GM12878 (cell line): ENCODE data around the gene THOC1. TPM values are rescaled to one million over a fixed set of nuclear protein-coding genes. Genes with fewer than 3 reads are reported as not detected.

Source experiments
- ATAC-seq: fragments of 200-7000 bp; cut with Tn5 transposase; 3 replicates; pipeline ENCODE4 v1.9.1; 2020; ENCODE audit warnings: mild to moderate bottlenecking, moderate library complexity
- BruUV-seq: library from RNA; stranded (reverse); fragments of 400-500 nt; replicated peaks from 2 replicates; lab custom pipeline; 2021; lab: Mats Ljungman, UMichigan
- CTCF ChIA-PET: fragments of 300-600 bp; sonication (Branson Sonifier 250); formaldehyde crosslinking; extraction: SDS; loops from one replicate; lab custom pipeline; 2021; ENCODE audit warnings: inconsistent platforms; lab: Yijun Ruan, JAX
- POLR2A ChIA-PET: fragments of 350-600 bp; formaldehyde crosslinking; extraction: SDS; loops from one replicate; lab custom pipeline; 2021; ENCODE audit warnings: inconsistent platforms; lab: Charles Lee
- RAD21 ChIA-PET: fragments of 300-600 bp; sonication (Branson Sonifier 250); formaldehyde crosslinking; loops from one replicate; lab custom pipeline; 2023; ENCODE audit warnings: antibody characterized with exemption; ENCODE audit not compliant: unreplicated experiment; lab: Charles Lee
- SMC1A ChIA-PET: fragments of 300-600 bp; sonication (Branson Sonifier 250); formaldehyde crosslinking; loops from one replicate; lab custom pipeline; 2023; ENCODE audit not compliant: unreplicated experiment, uncharacterized antibody; lab: Charles Lee
- DNase-seq: peaks from one replicate; pipeline ENCODE4 v3.0.0-alpha.2; 2011; ENCODE audit warnings: low read depth, low spot score
- FAIRE-seq: peaks from 3 replicates; lab custom pipeline; 2011; peaks lifted over from hg19 to GRCh38; lab: Jason Lieb, UNC
- H2AFZ ChIP-seq: 2 replicates; pipeline ENCODE4 v1.6.0; 2011; ENCODE audit warnings: low read depth, low read length, control low read depth; ENCODE audit not compliant: control insufficient read depth
- H3K27ac ChIP-seq: 2 replicates; pipeline ENCODE4 v1.5.1; 2011; ENCODE audit warnings: control low read depth; ENCODE audit not compliant: control insufficient read depth, insufficient read depth
- H3K27me3 ChIP-seq, 2 experiments: replicated peaks in 1 of 2; 2 replicates each; pipeline versions ENCODE4 v1.6.0 to v1.6.1; 2011; ENCODE audit warnings: low read length in 1 of 2; ENCODE audit not compliant: control insufficient read depth in 2 of 2, insufficient read depth in 2 of 2
- H3K36me3 ChIP-seq, 2 experiments: 2 replicates each; pipeline ENCODE4 v1.5.1; 2011; ENCODE audit warnings: low read length in 1 of 2; ENCODE audit not compliant: control insufficient read depth in 2 of 2, insufficient read depth in 2 of 2
- H3K4me1 ChIP-seq: 2 replicates; pipeline ENCODE4 v1.6.1; 2011; ENCODE audit warnings: mild to moderate bottlenecking, low read length, moderate library complexity, mixed read lengths; ENCODE audit not compliant: control insufficient read depth, insufficient read depth
- H3K4me2 ChIP-seq: 2 replicates; pipeline ENCODE4 v1.6.0; 2011; ENCODE audit warnings: control low read depth; ENCODE audit not compliant: control insufficient read depth, insufficient read depth
- H3K4me3 ChIP-seq: fragments of 200-600 bp; sonication (generic); 2 replicates; pipeline ENCODE4 v1.5.1; 2016
- H3K79me2 ChIP-seq: 2 replicates; pipeline ENCODE4 v1.6.0; 2011; ENCODE audit warnings: low read length; ENCODE audit not compliant: control insufficient read depth, insufficient read depth
- H3K9ac ChIP-seq: 2 replicates; pipeline ENCODE4 v1.8.0; 2011; ENCODE audit warnings: low read length, control low read depth, mixed read lengths; ENCODE audit not compliant: control insufficient read depth, insufficient read depth
- H3K9me3 ChIP-seq: replicated peaks from 3 replicates; pipeline ENCODE4 v1.5.1; 2011; ENCODE audit warnings: mild to moderate bottlenecking, low read length; ENCODE audit not compliant: control insufficient read depth, insufficient read depth
- H4K20me1 ChIP-seq: 2 replicates; pipeline ENCODE4 v1.6.0; 2011; ENCODE audit not compliant: control insufficient read depth, insufficient read depth
- BRCA1 ChIP-seq: IDR thresholded peaks from 2 replicates; pipeline ENCODE4 v1.6.1; 2011; ENCODE audit warnings: low read depth, low read length, improper control_type of control experiment
- CREM ChIP-seq: IDR thresholded peaks from 2 replicates; pipeline ENCODE4 v1.6.1; 2014; ENCODE audit warnings: antibody characterized with exemption, low read depth
- DPF2 ChIP-seq: fragments of 450-650 bp; IDR thresholded peaks from 2 replicates; pipeline ENCODE4 v1.6.1; 2017; ENCODE audit warnings: mild to moderate bottlenecking
- ESRRA ChIP-seq: IDR thresholded peaks from 2 replicates; pipeline ENCODE4 v1.6.1; 2012; ENCODE audit warnings: mild to moderate bottlenecking, low read length, improper control_type of control experiment
- FOXK2 ChIP-seq: fragments of 450-650 bp; IDR thresholded peaks from 2 replicates; pipeline ENCODE4 v1.6.1; 2017; ENCODE audit warnings: mild to moderate bottlenecking, moderate library complexity
- KLF5 ChIP-seq: fragments of 450-650 bp; IDR thresholded peaks from 2 replicates; pipeline ENCODE4 v1.6.1; 2014; ENCODE audit warnings: mild to moderate bottlenecking; ENCODE audit not compliant: partially characterized antibody
- RELA ChIP-seq: fragments of 450-650 bp; IDR thresholded peaks from 2 replicates; pipeline ENCODE4 v1.8.0; 2014; ENCODE audit warnings: borderline replicate concordance; ENCODE audit not compliant: partially characterized antibody
- RUNX3 ChIP-seq: IDR thresholded peaks from 2 replicates; pipeline ENCODE4 v1.6.1; 2012; ENCODE audit warnings: low read length, inconsistent platforms
- SMAD1 ChIP-seq: fragments of 450-650 bp; IDR thresholded peaks from 2 replicates; pipeline ENCODE4 v1.6.1; 2018; ENCODE audit warnings: mild to moderate bottlenecking, low read depth; ENCODE audit not compliant: partially characterized antibody
- SMC3 ChIP-seq: IDR thresholded peaks from 2 replicates; pipeline ENCODE4 v1.6.1; 2011; ENCODE audit warnings: low read length, improper control_type of control experiment, borderline replicate concordance
- SRF ChIP-seq, 2 experiments: IDR thresholded peaks; 2 replicates each; pipeline ENCODE4 v1.6.1; 2011; ENCODE audit warnings: low read depth in 2 of 2, low read length in 2 of 2, mild to moderate bottlenecking in 1 of 2, moderate library complexity in 1 of 2
- ZNF207 ChIP-seq: fragments of 450-650 bp; IDR thresholded peaks from 2 replicates; pipeline ENCODE4 v1.6.1; 2014; ENCODE audit warnings: antibody characterized with exemption, mild to moderate bottlenecking, borderline replicate concordance
- ZNF384 ChIP-seq: IDR thresholded peaks from 2 replicates; pipeline ENCODE4 v1.6.1; 2012; ENCODE audit warnings: low read depth, mild to moderate bottlenecking, low read length, improper control_type of control experiment, borderline replicate concordance
- WGBS: methylation state at CpG from one replicate; pipeline ENCODE4 v1.1.6; 2016; ENCODE audit warnings: low lambda C conversion rate; ENCODE audit not compliant: insufficient replicate concordance, insufficient coverage; ENCODE audit errors: missing lambda C conversion rate; 5-methylcytosine and 5-hydroxymethylcytosine counted together
- in situ Hi-C: fragments of 300-500 bp; cut with MboI; formaldehyde crosslinking; loops from 9 replicates; pipeline ENCODE4 v1.14.3; 2018; ENCODE audit warnings: mixed read lengths
- intact Hi-C: fragments of 100-400 bp; cut with micrococcal nuclease; formaldehyde crosslinking; loops from one replicate; pipeline ENCODE4 v1.14.2; 2022; ENCODE audit not compliant: unreplicated experiment
- polyA plus RNA-seq, 11 experiments: library from polyadenylated mRNA; depleted of rRNA in 4 of 11; unstranded in 6 of 11; stranded (reverse) in 5 of 11; fragments of >200 nt; fragmentation: Nextera tagmentation in 4 of 11; fragmentation: Illumina TruSeq in 1 of 11; extraction: Ambion mirVana in 4 of 11; extraction: Trizol in 1 of 11; gene quantifications; 1 replicate in 1 of 11; 2 replicates in 10 of 11; pipeline versions ENCODE4 v1.2.1 to v1.2.3, GENCODE V29; 2011 to 2016; ENCODE audit warnings: inconsistent platforms in 2 of 11, missing spikeins in 2 of 11, low read depth in 1 of 11
- total RNA-seq, 4 experiments: library from RNA; depleted of rRNA in 3 of 4; stranded (reverse); fragments of >200 nt in 3 of 4; fragmentation: Illumina TruSeq in 1 of 4; extraction: Trizol in 1 of 4; gene quantifications; 2 replicates each; pipeline versions ENCODE4 v1.2.1 to v1.2.3, GENCODE V29; 2013 to 2021
- TF ChIP-seq, protein P1 (sequence below): fragments of 450-650 bp; IDR thresholded peaks from 2 replicates; pipeline ENCODE4 v1.6.1; 2017; ENCODE audit warnings: mild to moderate bottlenecking
- TF ChIP-seq, protein P2 (sequence below), 3 experiments: IDR thresholded peaks in 2 of 3; conservative IDR thresholded peaks in 1 of 3; 2 replicates each; pipeline ENCODE4 v1.5.1; 2011; ENCODE audit warnings: low read depth in 3 of 3, low read length in 3 of 3, mild to moderate bottlenecking in 3 of 3, control low read depth in 2 of 3, moderate library complexity in 2 of 3, inconsistent platforms in 1 of 3, mixed read lengths in 1 of 3; ENCODE audit not compliant: control insufficient read depth in 2 of 3, insufficient read depth in 1 of 3; ENCODE audit errors: extremely low read depth in 1 of 3
- TF ChIP-seq, protein P3 (sequence below): fragments of 450-650 bp; IDR thresholded peaks from 2 replicates; pipeline ENCODE4 v1.6.1; 2018; ENCODE audit warnings: mild to moderate bottlenecking, low read depth, moderate library complexity; ENCODE audit not compliant: partially characterized antibody
- TF ChIP-seq, protein P4 (sequence below): fragments of 450-650 bp; IDR thresholded peaks from 2 replicates; pipeline ENCODE4 v1.6.1; 2014; ENCODE audit warnings: mild to moderate bottlenecking

The THOC1 gene
- total and polyA plus RNA-seq, 10 of the 15 experiments (the other 5 are each of a cell fraction or from before 2014, with no cell fraction given) = 32.8 to 99.8 (median 49.0) TPM

DNA sequence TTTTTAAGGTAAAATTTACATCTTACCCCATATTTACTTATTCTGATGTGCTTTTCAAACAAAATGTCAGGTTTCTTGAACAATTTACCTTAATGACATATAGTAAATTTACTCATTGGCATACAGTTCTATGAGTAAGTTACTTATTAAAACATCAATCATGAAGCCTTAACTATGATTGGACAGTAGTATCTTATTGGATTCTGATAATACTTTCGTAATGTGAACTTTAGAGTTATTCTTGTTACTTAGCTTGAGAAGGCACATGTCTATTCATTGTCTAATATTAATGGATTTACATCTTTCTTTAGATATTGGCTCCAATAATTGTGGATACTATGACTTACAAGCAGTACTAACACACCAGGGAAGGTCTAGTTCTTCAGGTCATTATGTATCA, 57.8 kb downstream of the THOC1 start:
- H3K4me1 ChIP-seq = no peaks in the 10 kb centered on the region
- ChIA-PET SMC1A (no interaction called here), CTCF (no interaction called here), RAD21 (no interaction called here), POLR2A (no interaction called here)
- no peaks in the 10 kb centered on the region for H3K9me3 ChIP-seq
- peaks cover 5 to 24% of the 10 kb centered on the region in 2 experiments for H3K36me3 ChIP-seq
- H3K79me2 ChIP-seq = no peaks in the 10 kb centered on the region
- no peak for DNase-seq
- H4K20me1 ChIP-seq = no peaks in the 10 kb centered on the region
- H3K9ac ChIP-seq = no peak overlapping the region
- H3K27me3 ChIP-seq = no peaks in the 10 kb centered on the region
- no peak overlapping the region for H3K4me3 ChIP-seq
- H3K4me2 ChIP-seq = no peak overlapping the region
- H2AFZ ChIP-seq = no peak overlapping the region
- no TSS peak for BruUV-seq
- intact Hi-C loops (no loop called here), in situ Hi-C loops (no loop called here)
- no peak overlapping the region for H3K27ac ChIP-seq
- WGBS = 95% methylated on average over 1 of the region's 1 CpG
- no peak for ATAC-seq
- no peak for FAIRE-seq
- TF ChIP-seq FOXK2 = no peak
- TF ChIP-seq, protein P1, sequence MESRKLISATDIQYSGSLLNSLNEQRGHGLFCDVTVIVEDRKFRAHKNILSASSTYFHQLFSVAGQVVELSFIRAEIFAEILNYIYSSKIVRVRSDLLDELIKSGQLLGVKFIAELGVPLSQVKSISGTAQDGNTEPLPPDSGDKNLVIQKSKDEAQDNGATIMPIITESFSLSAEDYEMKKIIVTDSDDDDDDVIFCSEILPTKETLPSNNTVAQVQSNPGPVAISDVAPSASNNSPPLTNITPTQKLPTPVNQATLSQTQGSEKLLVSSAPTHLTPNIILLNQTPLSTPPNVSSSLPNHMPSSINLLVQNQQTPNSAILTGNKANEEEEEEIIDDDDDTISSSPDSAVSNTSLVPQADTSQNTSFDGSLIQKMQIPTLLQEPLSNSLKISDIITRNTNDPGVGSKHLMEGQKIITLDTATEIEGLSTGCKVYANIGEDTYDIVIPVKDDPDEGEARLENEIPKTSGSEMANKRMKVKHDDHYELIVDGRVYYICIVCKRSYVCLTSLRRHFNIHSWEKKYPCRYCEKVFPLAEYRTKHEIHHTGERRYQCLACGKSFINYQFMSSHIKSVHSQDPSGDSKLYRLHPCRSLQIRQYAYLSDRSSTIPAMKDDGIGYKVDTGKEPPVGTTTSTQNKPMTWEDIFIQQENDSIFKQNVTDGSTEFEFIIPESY = no peak
- TF ChIP-seq BRCA1 = no peak
- TF ChIP-seq ZNF384 = no peak
- no peak for TF ChIP-seq ZNF207
- TF ChIP-seq, protein P2, sequence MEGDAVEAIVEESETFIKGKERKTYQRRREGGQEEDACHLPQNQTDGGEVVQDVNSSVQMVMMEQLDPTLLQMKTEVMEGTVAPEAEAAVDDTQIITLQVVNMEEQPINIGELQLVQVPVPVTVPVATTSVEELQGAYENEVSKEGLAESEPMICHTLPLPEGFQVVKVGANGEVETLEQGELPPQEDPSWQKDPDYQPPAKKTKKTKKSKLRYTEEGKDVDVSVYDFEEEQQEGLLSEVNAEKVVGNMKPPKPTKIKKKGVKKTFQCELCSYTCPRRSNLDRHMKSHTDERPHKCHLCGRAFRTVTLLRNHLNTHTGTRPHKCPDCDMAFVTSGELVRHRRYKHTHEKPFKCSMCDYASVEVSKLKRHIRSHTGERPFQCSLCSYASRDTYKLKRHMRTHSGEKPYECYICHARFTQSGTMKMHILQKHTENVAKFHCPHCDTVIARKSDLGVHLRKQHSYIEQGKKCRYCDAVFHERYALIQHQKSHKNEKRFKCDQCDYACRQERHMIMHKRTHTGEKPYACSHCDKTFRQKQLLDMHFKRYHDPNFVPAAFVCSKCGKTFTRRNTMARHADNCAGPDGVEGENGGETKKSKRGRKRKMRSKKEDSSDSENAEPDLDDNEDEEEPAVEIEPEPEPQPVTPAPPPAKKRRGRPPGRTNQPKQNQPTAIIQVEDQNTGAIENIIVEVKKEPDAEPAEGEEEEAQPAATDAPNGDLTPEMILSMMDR (IDR thresholded peaks at IDR 0.05 in 2 of 3, conservative IDR thresholded peaks at IDR 0.05 in 1 of 3; ENCODE audit: control insufficient read depth in 2 of 3, extremely low read depth in 1 of 3, insufficient read depth in 1 of 3, low read depth in 3 of 3, low read length in 3 of 3) = no peak
- TF ChIP-seq, protein P3, sequence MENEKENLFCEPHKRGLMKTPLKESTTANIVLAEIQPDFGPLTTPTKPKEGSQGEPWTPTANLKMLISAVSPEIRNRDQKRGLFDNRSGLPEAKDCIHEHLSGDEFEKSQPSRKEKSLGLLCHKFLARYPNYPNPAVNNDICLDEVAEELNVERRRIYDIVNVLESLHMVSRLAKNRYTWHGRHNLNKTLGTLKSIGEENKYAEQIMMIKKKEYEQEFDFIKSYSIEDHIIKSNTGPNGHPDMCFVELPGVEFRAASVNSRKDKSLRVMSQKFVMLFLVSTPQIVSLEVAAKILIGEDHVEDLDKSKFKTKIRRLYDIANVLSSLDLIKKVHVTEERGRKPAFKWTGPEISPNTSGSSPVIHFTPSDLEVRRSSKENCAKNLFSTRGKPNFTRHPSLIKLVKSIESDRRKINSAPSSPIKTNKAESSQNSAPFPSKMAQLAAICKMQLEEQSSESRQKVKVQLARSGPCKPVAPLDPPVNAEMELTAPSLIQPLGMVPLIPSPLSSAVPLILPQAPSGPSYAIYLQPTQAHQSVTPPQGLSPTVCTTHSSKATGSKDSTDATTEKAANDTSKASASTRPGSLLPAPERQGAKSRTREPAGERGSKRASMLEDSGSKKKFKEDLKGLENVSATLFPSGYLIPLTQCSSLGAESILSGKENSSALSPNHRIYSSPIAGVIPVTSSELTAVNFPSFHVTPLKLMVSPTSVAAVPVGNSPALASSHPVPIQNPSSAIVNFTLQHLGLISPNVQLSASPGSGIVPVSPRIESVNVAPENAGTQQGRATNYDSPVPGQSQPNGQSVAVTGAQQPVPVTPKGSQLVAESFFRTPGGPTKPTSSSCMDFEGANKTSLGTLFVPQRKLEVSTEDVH = no peak
- no peak for TF ChIP-seq RELA
- no peak for TF ChIP-seq SRF (IDR thresholded peaks at IDR 0.05; ENCODE audit: low read depth in 2 of 2, low read length in 2 of 2)
- no peak for TF ChIP-seq SMAD1
- TF ChIP-seq ESRRA = no peak
- no peak for TF ChIP-seq KLF5
- TF ChIP-seq, protein P4, sequence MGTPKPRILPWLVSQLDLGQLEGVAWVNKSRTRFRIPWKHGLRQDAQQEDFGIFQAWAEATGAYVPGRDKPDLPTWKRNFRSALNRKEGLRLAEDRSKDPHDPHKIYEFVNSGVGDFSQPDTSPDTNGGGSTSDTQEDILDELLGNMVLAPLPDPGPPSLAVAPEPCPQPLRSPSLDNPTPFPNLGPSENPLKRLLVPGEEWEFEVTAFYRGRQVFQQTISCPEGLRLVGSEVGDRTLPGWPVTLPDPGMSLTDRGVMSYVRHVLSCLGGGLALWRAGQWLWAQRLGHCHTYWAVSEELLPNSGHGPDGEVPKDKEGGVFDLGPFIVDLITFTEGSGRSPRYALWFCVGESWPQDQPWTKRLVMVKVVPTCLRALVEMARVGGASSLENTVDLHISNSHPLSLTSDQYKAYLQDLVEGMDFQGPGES = no peak
- no peak for TF ChIP-seq CREM
- TF ChIP-seq SMC3 = no peak
- no peak for TF ChIP-seq RUNX3
- no peak for TF ChIP-seq DPF2
